HCT116 (cell line): ENCODE data around the gene NCAPD2.

Experiments used
- CTCF ChIP-seq, 3 experiments: fragments of 200-600 bp in 1 of 3; sonication (generic) in 1 of 3; IDR thresholded peaks in 2 of 3; conservative IDR thresholded peaks in 1 of 3; 2 replicates each; pipeline ENCODE4 v1.5.1; 2012 to 2017; ENCODE audit warnings: low read depth in 2 of 3, low read length in 2 of 3, antibody characterized with exemption in 1 of 3, borderline replicate concordance in 1 of 3, control low read depth in 1 of 3, mild to moderate bottlenecking in 1 of 3, mixed read lengths in 1 of 3, mixed run types in 1 of 3, moderate library complexity in 1 of 3; ENCODE audit not compliant: insufficient read depth in 1 of 3
- POLR2AphosphoS5 ChIP-seq: IDR thresholded peaks from 2 replicates; pipeline ENCODE4 v1.6.1; 2011; ENCODE audit warnings: mild to moderate bottlenecking, low read depth, low read length, moderate library complexity
- RAD21 ChIP-seq: IDR thresholded peaks from 2 replicates; pipeline ENCODE4 v1.6.1; 2012; ENCODE audit warnings: low read depth, mild to moderate bottlenecking
- REST ChIP-seq: IDR thresholded peaks from 2 replicates; pipeline ENCODE4 v1.6.1; 2012; ENCODE audit warnings: low read depth
- ZFX ChIP-seq: fragments of 450-650 bp; IDR thresholded peaks from 2 replicates; pipeline ENCODE4 v1.6.1; 2017

GRCh38 chr12:6459004-6459337 is 34.9 kb upstream of the NCAPD2 start:
- TF ChIP-seq CTCF (IDR thresholded peaks at IDR 0.05 in 2 of 3, conservative IDR thresholded peaks at IDR 0.05 in 1 of 3; ENCODE audit: borderline replicate concordance in 1 of 3, insufficient read depth in 1 of 3, low read depth in 2 of 3, low read length in 2 of 3) (no peak), REST (no peak), POLR2AphosphoS5 (no peak), ZFX (no peak), RAD21 (no peak)
